Transverse colon (tissue), 4 donors: ENCODE results near the gene IDH3B. TPM values are rescaled to one million over a fixed set of nuclear protein-coding genes. Genes with fewer than 3 reads are reported as not detected.

Source experiments
- DNase-seq: peaks from one replicate; pipeline ENCODE4 v3.0.0-alpha.2; 2019
- H3K27ac ChIP-seq, 4 donors: fragments of 200-600 bp; sonication (generic); 2 replicates each; pipeline ENCODE4 v1.5.1; 2016 to 2018; ENCODE audit warnings: inconsistent platforms in 4 of 4
- H3K27me3 ChIP-seq: fragments of 200-600 bp; sonication (generic); 2 replicates; pipeline ENCODE4 v1.5.1; 2017; ENCODE audit warnings: inconsistent platforms
- H3K36me3 ChIP-seq, 4 donors: fragments of 200-600 bp; sonication (generic); 2 replicates each; pipeline ENCODE4 v1.5.1; 2017 to 2019; ENCODE audit warnings: inconsistent platforms in 4 of 4
- H3K4me1 ChIP-seq, 4 donors: fragments of 200-600 bp; sonication (generic); 2 replicates each; pipeline ENCODE4 v1.5.1; 2017 to 2020; ENCODE audit warnings: inconsistent platforms in 4 of 4
- H3K4me3 ChIP-seq, 4 donors: fragments of 200-600 bp; sonication (generic); 1 replicate in 1 of 4; 2 replicates in 3 of 4; pipeline versions ENCODE4 v1.5.1 to v1.6.1; 2017 to 2019; ENCODE audit warnings: inconsistent platforms in 4 of 4
- H3K9me3 ChIP-seq, 2 donors: fragments of 200-600 bp; sonication (generic); 2 replicates each; pipeline ENCODE4 v1.5.1; 2017 to 2019; ENCODE audit warnings: inconsistent platforms in 2 of 2
- EP300 ChIP-seq: sonication (generic); formaldehyde crosslinking; IDR thresholded peaks from one replicate; pipeline ENCODE4 v1.6.1; 2017; ENCODE audit warnings: antibody characterized with exemption, low read depth
- POLR2A ChIP-seq: fragments of 450-650 bp; IDR thresholded peaks from one replicate; pipeline ENCODE4 v1.6.1; 2016; ENCODE audit warnings: antibody characterized with exemption, mild to moderate bottlenecking, moderate library complexity
- POLR2AphosphoS5 ChIP-seq, 3 donors: sonication (generic); formaldehyde crosslinking; IDR thresholded peaks; one replicate each; pipeline ENCODE4 v1.6.1; 2016; ENCODE audit warnings: antibody characterized with exemption in 3 of 3
- whole genome bisulfite sequencing, 2 donors: methylation state at CpG; one replicate each; pipeline ENCODE4 v1.1.5; 2018; ENCODE audit warnings: low coverage in 1 of 2; 5-methylcytosine and 5-hydroxymethylcytosine counted together
- in situ Hi-C, 4 donors: fragments of 200-750 bp; cut with MboI; loops; one replicate each; pipeline versions ENCODE4 v1.15.0 to v1.15.1; 2017; ENCODE audit warnings: low sequenced_read_pairs in 3 of 4, low pct_ligation_motif_present in 1 of 4, low pct_unique_long_range_greater_than_20kb in 1 of 4
- intact Hi-C: fragments of 100-400 bp; cut with DNase I; formaldehyde crosslinking; loops from one replicate; pipeline ENCODE4 v1.15.1; 2023; ENCODE audit warnings: low total_unique reads
- total RNA-seq, 4 donors: library from RNA; depleted of rRNA; stranded (reverse); fragments of >200 nt; gene quantifications; one replicate each; pipeline ENCODE4 v1.1.0, GENCODE V29; 2016
- TF ChIP-seq, protein P1 (sequence below), 5 experiments: fragments of 200-600 bp in 3 of 5; fragments of 450-650 bp in 2 of 5; sonication (generic) in 3 of 5; IDR thresholded peaks; 1 replicate in 2 of 5; 2 replicates in 3 of 5; pipeline ENCODE4 v1.5.1; 2016 to 2017; ENCODE audit warnings: antibody characterized with exemption in 5 of 5, inconsistent platforms in 3 of 5, mild to moderate bottlenecking in 2 of 5, moderate library complexity in 1 of 5

IDH3B gene
- total RNA-seq, 4 donors from 2014 or later = 71.8 to 152 (median 106) TPM

- Histone ChIP-seq H3K9me3 (no peaks in the 10 kb centered on the region), H3K27me3 (peaks cover 5% of the 10 kb centered on the region), H3K36me3 (no peaks in the 10 kb centered on the region), H3K4me3 (no peak overlapping the region), H3K27ac (no peak overlapping the region), H3K4me1 (no peaks in the 10 kb centered on the region)
- no peak for TF ChIP-seq POLR2A
- no peak for TF ChIP-seq EP300
- no peak for TF ChIP-seq POLR2AphosphoS5 (IDR thresholded peaks at IDR 0.05)
- TF ChIP-seq, protein P1, sequence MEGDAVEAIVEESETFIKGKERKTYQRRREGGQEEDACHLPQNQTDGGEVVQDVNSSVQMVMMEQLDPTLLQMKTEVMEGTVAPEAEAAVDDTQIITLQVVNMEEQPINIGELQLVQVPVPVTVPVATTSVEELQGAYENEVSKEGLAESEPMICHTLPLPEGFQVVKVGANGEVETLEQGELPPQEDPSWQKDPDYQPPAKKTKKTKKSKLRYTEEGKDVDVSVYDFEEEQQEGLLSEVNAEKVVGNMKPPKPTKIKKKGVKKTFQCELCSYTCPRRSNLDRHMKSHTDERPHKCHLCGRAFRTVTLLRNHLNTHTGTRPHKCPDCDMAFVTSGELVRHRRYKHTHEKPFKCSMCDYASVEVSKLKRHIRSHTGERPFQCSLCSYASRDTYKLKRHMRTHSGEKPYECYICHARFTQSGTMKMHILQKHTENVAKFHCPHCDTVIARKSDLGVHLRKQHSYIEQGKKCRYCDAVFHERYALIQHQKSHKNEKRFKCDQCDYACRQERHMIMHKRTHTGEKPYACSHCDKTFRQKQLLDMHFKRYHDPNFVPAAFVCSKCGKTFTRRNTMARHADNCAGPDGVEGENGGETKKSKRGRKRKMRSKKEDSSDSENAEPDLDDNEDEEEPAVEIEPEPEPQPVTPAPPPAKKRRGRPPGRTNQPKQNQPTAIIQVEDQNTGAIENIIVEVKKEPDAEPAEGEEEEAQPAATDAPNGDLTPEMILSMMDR (IDR thresholded peaks at IDR 0.05) = no peak
- DNase-seq = no peak
- in situ Hi-C loops (no loop called here), intact Hi-C loops (no loop called here)
- 60 to 72% methylated on average over 1 to 6 of the region's 6 CpGs for WGBS, 2 donors
These were observed 26.8 kb downstream of the IDH3B start for GRCh38 chr20:2637246-2637645.

DNA sequence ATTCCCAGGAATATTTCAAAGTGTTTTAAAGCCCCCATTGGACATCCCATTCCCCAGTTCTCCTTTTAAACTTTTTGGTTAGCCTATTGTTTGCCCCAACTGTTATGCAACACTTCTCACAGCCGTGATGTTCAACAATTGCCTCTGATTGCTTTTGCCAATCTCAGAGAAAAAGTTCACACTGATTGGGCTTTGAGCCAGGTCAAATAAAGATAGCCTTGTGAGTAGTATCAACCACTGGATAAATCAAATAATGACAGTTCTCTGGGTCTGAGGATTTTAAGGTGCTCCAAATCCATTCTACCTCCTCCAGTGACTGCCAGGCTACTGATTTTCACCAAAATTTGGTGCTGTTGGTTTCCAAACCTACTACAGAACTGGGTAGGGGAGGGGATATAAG lies 30.6 kb downstream of the IDH3B start:
- H3K36me3 ChIP-seq = no peaks in the 10 kb centered on the region
- in situ Hi-C loops (no loop called here), intact Hi-C loops (no loop called here)
- no peak for DNase-seq
- H3K4me3 ChIP-seq = no peak overlapping the region
- H3K27me3 ChIP-seq = peaks cover 8% of the 10 kb centered on the region
- H3K27ac ChIP-seq = no peak overlapping the region
- no peaks in the 10 kb centered on the region for H3K4me1 ChIP-seq
- no peak for TF ChIP-seq POLR2A
- H3K9me3 ChIP-seq = no peaks in the 10 kb centered on the region
- WGBS, 2 donors = 0% methylated on average over 1 of the region's 1 CpG

DNA sequence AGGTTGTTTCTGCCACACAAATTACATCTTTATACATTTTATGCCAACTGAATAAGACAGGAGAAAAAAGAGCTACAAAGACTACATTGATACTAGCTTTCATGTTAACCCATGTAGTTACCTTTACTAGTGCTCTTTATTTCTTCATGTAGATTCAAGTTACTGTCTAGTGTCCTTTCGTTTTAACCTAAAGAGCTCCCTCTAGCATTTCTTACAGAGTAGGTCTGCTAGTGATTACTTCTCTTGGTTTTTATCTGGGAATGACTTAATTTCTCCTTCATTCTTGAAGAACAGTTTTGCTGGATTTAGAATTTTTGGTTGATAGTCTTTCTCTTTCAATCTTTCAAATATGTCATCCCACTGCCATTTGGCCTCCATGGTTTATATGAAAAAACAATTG lies 32.8 kb downstream of the IDH3B start:
- Histone ChIP-seq H3K27ac (no peak overlapping the region), H3K4me3 (no peak overlapping the region), H3K4me1 (no peaks in the 10 kb centered on the region), H3K27me3 (peaks cover 8% of the 10 kb centered on the region), H3K9me3 (no peaks in the 10 kb centered on the region), H3K36me3 (no peaks in the 10 kb centered on the region)
- in situ Hi-C loops = no loop called here
- WGBS, 2 donors = 22 to 27% methylated on average over 1 of the region's 1 CpG
- intact Hi-C loops = no loop called here
- no peak for TF ChIP-seq POLR2A
- no peak for TF ChIP-seq POLR2AphosphoS5 (IDR thresholded peaks at IDR 0.05)
- no peak for TF ChIP-seq EP300
- TF ChIP-seq, protein P1 (IDR thresholded peaks at IDR 0.05) = no peak
- DNase-seq = no peak

DNA sequence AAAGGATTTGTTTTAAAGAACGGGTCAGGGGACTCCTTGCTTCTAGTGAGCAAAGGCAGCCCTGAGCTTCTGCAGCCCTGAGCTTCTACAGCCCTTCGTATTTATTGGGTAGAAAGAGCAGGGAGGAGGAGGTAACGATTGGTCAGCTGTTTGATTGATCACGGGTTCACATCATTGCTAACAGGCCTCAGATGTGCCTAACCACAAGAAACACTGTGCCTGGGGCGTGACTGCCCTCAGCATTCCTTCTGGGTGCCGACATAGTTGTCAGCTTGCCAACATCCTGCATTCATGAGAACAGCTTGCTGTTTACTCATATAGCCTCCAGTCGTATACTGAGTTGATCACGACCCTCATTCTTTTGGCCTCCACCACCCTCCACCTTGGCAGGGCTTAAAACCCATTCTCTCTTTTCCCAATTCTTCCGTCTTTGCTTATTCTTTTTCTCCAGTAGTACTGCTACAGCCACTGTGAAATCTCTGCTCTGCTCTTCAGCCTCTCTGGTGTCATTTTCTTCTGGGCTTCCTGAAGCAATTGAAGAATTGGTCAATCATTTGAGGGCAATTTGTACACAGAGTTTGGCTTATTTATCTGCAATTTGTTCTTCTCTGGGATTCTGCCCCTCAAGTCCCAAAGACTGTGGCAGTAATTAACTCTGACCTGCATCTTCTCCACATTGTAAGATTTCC lies 37.0 kb downstream of the IDH3B start:
- TF ChIP-seq, protein P1 (IDR thresholded peaks at IDR 0.05) = peak in 1 of 5 experiments; percentile 19
- TF ChIP-seq POLR2AphosphoS5 (IDR thresholded peaks at IDR 0.05) (peak in 2 of 3 donors; percentile 12 to 32), POLR2A (no peak), EP300 (no peak)
- H3K4me3 ChIP-seq = no peak overlapping the region
- H3K4me1 ChIP-seq = no peaks in the 10 kb centered on the region
- peak overlapping the region in 1 of 4 donors; percentile 35 for H3K27ac ChIP-seq
- DNase-seq = peak; percentile 74
- H3K36me3 ChIP-seq = no peaks in the 10 kb centered on the region
- no peaks in the 10 kb centered on the region for H3K9me3 ChIP-seq
- in situ Hi-C loops (no loop called here), intact Hi-C loops (no loop called here)
- H3K27me3 ChIP-seq = peaks cover 3% of the 10 kb centered on the region
- WGBS, 2 donors = 59 to 73% methylated on average over 7 to 9 of the region's 9 CpGs

DNA sequence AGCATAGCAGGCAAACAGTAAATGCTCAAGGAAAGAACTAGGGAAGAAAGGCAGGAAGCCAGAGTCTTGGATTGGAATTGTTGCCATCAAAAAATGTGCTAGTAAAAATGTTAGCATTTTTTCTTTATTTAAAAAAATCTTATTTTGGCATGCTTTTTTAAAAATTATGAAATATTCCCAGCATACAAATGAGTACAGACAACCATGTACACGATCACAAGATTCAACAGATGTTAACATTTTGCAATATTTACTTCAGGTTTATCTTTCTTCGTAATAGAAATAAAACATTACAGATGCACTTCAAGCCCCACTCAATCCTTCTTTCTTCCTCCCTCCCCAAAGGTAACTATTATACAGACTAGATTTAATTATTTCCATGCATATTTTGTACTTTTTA lies 39.0 kb downstream of the IDH3B start:
- no peaks in the 10 kb centered on the region for H3K27me3 ChIP-seq
- DNase-seq = no peak
- peak overlapping the region in 1 of 4 donors; percentile 28 for H3K27ac ChIP-seq
- no peaks in the 10 kb centered on the region for H3K9me3 ChIP-seq
- in situ Hi-C loops (no loop called here), intact Hi-C loops (no loop called here)
- 57 to 67% methylated on average over 2 of the region's 2 CpGs for WGBS, 2 donors
- TF ChIP-seq EP300 (no peak), POLR2AphosphoS5 (IDR thresholded peaks at IDR 0.05) (no peak), POLR2A (no peak)
- TF ChIP-seq, protein P1 (IDR thresholded peaks at IDR 0.05) = no peak
- no peaks in the 10 kb centered on the region for H3K36me3 ChIP-seq
- H3K4me3 ChIP-seq = no peak overlapping the region
- H3K4me1 ChIP-seq = no peaks in the 10 kb centered on the region
